GM13977 (cell line): ENCODE measurements around the gene ZNF772.

Experiments used
- DNase-seq: peaks from one replicate; pipeline ENCODE4 v3.0.0; 2012; ENCODE audit warnings: low spot score
- CTCF ChIP-seq: IDR thresholded peaks from 2 replicates; pipeline ENCODE4 v1.5.1; 2012; ENCODE audit warnings: mild to moderate bottlenecking, control low read depth; ENCODE audit not compliant: insufficient read depth; ENCODE audit errors: extremely low read depth, missing control alignments
- in situ Hi-C: fragments of 300-500 bp; cut with MboI; formaldehyde crosslinking; loops from one replicate; pipeline ENCODE4 v1.12.0; 2022; ENCODE audit warnings: low sequenced_read_pairs, low pct_unique_long_range_greater_than_20kb, mixed read lengths, inconsistent platforms; ENCODE audit not compliant: unreplicated experiment

Gene ZNF772

GRCh38 chr19:57419439-57419838, 57.9 kb downstream of the ZNF772 start:
- TF ChIP-seq CTCF = no peak
- in situ Hi-C loops = no loop called here
- DNase-seq = no peak
